Right renal cortex interstitium (tissue), 3 donors: ENCODE results near the gene CDC40. TPM values are rescaled to one million over a fixed set of nuclear protein-coding genes. Genes with fewer than 3 reads are reported as not detected.
"Not testable (repeated sequence)": the region's sequence is repeated elsewhere in the genome, so short reads cannot be mapped to it uniquely, and the experiment has no call there.

Experiments used
- DNase-seq, 3 donors: peaks; one replicate each; pipeline ENCODE4 v3.0.0-alpha.2; 2013; ENCODE audit warnings: low read depth in 3 of 3, low spot score in 2 of 3
- polyA plus RNA-seq, 3 donors: library from polyadenylated mRNA; unstranded; fragments of 120-200 nt; gene quantifications; one replicate each; pipeline ENCODE4 v1.2.1, GENCODE V29; 2013; ENCODE audit not compliant: insufficient read length in 3 of 3

Gene CDC40
- polyA plus RNA-seq, 3 donors = 33.9 to 37.6 (median 34.7) TPM

DNA sequence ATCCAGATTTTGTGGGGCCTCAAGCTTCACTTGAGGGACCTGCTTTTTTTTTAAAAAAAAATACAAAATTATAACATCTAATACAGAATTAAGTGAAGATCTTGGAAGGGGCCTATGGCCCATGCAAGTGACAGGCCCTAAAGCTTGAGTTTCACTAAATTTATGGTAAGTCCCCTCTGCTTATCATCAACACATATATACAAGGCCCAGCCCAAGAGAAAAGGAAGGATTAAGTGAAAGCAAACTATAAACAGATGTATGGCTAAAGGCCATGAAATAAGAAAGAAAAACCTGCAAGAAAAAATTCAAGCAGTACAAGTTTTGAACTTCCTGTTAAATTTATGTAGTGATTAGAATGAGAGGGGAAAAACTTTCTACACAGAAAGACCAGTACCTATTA lies 86.8 kb downstream of the CDC40 start:
- no peak for DNase-seq

DNA sequence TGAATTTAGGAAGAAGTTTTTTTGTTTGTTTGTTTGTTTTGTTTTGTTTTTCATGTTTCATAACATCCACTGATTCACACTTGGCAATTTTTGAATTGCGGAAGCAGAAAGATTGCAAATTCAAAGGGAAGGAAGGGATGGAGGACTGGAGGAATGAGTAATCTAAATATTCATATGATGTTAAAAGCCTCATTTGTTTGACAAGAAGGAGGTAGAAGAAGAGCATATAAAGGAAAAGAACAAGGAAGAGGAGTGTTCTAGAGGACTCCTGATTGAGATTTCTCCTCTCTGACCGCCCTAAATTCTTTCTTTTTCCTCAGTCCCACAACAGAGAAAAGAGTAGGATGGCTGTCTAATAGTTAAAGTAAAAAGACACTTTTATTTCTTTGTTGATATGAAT lies 89.4 kb downstream of the CDC40 start:
- no peak for DNase-seq

GRCh38 chr6:110270165-110270564 lies 89.9 kb downstream of the CDC40 start:
- DNase-seq = no peak

DNA sequence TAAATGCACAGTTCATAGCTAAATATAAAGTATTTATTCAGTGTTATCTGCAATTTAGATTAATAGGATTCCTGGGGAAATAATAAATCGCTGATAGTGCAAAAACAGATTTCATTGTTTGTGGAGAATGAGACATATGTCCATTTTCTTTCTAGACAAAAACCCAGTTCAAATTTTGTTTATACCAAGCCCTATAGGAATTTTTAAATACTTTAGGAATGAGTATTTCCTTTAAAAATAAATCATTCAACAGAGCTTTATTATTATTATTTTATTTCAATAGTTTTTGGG lies 91.5 kb downstream of the CDC40 start:
- no peak for DNase-seq

DNA sequence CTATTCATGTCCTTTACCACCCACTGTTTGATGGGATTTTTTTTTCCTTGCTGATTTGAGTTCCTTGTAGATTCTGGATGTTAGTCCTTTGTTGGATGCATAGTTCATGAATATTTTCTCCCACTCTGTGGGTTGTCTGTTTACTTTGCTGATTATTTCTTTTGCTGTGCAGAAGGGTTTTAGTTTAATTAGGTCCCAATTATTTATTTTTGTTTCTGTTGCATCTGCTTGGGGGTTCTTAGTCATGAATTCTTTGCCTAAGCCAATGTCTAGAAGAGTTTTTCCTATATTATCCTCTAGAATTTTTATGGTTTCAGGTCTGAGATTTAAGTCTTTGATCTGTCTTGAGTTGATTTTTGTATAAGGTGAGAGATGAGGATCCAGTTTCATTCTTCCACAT lies 92.6 kb downstream of the CDC40 start:
- DNase-seq = not testable (repeated sequence)

GRCh38 chr6:110277100-110277665 lies 97.0 kb downstream of the CDC40 start:
- no peak for DNase-seq

Other genes starting within 250 kb of the CDC40 start
- gene GPR6, start 202.1 kb upstream of the CDC40 start, polyA plus RNA-seq = not detected
- gene WASF1, start 757 bp upstream of the CDC40 start, polyA plus RNA-seq = 10 to 100 TPM; 49.0 to 58.2 (median 49.6) TPM
- gene METTL24, start 177.9 kb downstream of the CDC40 start, polyA plus RNA-seq = 10 to 100 TPM; 14.4 to 15.5 (median 14.7) TPM
- gene DDO, start 235.1 kb downstream of the CDC40 start, polyA plus RNA-seq = 1 to 10 TPM in 2 of 3 donors, under 1 TPM in 1; 0.33 to 1.2 (median 1.2) TPM